HCT116 (cell line): ENCODE data around the gene RAP1A.

Experiments
- ELF1 ChIP-seq: IDR thresholded peaks from 2 replicates; pipeline ENCODE4 v1.6.1; 2012; ENCODE audit warnings: low read depth, borderline replicate concordance
- EZH2 ChIP-seq: fragments of 200-600 bp; sonication (generic); IDR thresholded peaks from 2 replicates; pipeline ENCODE4 v1.6.1; 2017; ENCODE audit warnings: antibody characterized with exemption, mixed run types
- EZH2phosphoT487 ChIP-seq: fragments of 200-600 bp; IDR thresholded peaks from 2 replicates; pipeline ENCODE4 v1.6.1; 2018; ENCODE audit warnings: antibody characterized with exemption, borderline replicate concordance
- POLR2A ChIP-seq: IDR thresholded peaks from 2 replicates; pipeline ENCODE4 v1.7.0; 2011; ENCODE audit warnings: borderline replicate concordance; ENCODE audit not compliant: insufficient read depth, insufficient read length; ENCODE audit errors: extremely low read depth
- POLR2AphosphoS5 ChIP-seq: IDR thresholded peaks from 2 replicates; pipeline ENCODE4 v1.6.1; 2011; ENCODE audit warnings: mild to moderate bottlenecking, low read depth, low read length, moderate library complexity
- RAD21 ChIP-seq: IDR thresholded peaks from 2 replicates; pipeline ENCODE4 v1.6.1; 2012; ENCODE audit warnings: low read depth, mild to moderate bottlenecking
- SIN3A ChIP-seq: IDR thresholded peaks from 2 replicates; pipeline ENCODE4 v1.6.1; 2012; ENCODE audit warnings: low read depth
- SP1 ChIP-seq: IDR thresholded peaks from 2 replicates; pipeline ENCODE4 v1.6.1; 2012; ENCODE audit warnings: low read depth
- TF ChIP-seq, protein P1 (sequence below), 3 experiments: fragments of 200-600 bp in 1 of 3; sonication (generic) in 1 of 3; IDR thresholded peaks in 2 of 3; conservative IDR thresholded peaks in 1 of 3; 2 replicates each; pipeline ENCODE4 v1.5.1; 2012 to 2017; ENCODE audit warnings: low read depth in 2 of 3, low read length in 2 of 3, antibody characterized with exemption in 1 of 3, borderline replicate concordance in 1 of 3, control low read depth in 1 of 3, mild to moderate bottlenecking in 1 of 3, mixed read lengths in 1 of 3, mixed run types in 1 of 3, moderate library complexity in 1 of 3; ENCODE audit not compliant: insufficient read depth in 1 of 3
- TF ChIP-seq, protein P2 (sequence below): IDR thresholded peaks from 2 replicates; pipeline ENCODE4 v1.6.1; 2011; ENCODE audit warnings: mild to moderate bottlenecking, low read length, moderate library complexity; ENCODE audit not compliant: insufficient replicate concordance; ENCODE audit errors: extremely low read depth
- TF ChIP-seq, protein P3 (sequence below): IDR thresholded peaks from 2 replicates; pipeline ENCODE4 v1.6.1; 2012; ENCODE audit warnings: low read depth
- TF ChIP-seq, protein P4 (sequence below): IDR thresholded peaks from 2 replicates; pipeline ENCODE4 v1.6.1; 2012
- TF ChIP-seq, protein P5 (sequence below): IDR thresholded peaks from 2 replicates; pipeline ENCODE4 v1.6.1; 2012

DNA sequence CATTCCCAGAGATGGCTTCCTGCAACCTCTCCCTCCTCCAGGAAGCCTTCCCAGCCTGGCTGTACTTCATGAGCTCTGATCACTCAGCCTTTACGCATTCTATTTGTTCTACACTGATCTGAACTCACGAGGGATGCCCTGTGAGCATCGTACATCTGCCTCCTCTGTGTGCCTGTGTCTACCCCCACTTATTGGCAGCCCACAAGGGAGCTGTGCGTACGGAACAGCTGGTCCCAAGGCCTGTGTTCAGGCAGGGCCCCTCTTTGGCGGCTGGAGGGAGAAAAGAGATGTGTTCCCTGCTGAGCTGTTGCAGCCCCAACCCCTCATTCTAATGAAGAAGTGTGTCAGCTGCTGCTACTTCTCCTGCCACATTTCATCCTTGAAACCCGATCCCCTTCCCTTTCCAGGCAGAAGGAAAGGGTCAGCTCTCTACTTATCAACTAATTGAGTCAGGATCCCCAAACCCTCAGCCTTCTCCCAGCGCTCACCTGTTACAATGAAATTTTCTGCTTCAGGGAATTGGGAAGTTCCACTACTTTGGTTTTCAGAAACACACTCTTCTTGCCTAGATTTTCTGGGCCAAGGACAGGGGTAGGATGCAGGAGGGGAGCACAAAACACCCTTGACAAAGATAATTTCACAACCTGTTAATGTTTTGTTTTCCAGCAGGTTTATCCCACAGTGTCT lies 116.4 kb downstream of the RAP1A start:
- TF ChIP-seq, protein P1, sequence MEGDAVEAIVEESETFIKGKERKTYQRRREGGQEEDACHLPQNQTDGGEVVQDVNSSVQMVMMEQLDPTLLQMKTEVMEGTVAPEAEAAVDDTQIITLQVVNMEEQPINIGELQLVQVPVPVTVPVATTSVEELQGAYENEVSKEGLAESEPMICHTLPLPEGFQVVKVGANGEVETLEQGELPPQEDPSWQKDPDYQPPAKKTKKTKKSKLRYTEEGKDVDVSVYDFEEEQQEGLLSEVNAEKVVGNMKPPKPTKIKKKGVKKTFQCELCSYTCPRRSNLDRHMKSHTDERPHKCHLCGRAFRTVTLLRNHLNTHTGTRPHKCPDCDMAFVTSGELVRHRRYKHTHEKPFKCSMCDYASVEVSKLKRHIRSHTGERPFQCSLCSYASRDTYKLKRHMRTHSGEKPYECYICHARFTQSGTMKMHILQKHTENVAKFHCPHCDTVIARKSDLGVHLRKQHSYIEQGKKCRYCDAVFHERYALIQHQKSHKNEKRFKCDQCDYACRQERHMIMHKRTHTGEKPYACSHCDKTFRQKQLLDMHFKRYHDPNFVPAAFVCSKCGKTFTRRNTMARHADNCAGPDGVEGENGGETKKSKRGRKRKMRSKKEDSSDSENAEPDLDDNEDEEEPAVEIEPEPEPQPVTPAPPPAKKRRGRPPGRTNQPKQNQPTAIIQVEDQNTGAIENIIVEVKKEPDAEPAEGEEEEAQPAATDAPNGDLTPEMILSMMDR (IDR thresholded peaks at IDR 0.05 in 2 of 3, conservative IDR thresholded peaks at IDR 0.05 in 1 of 3; ENCODE audit: borderline replicate concordance in 1 of 3, insufficient read depth in 1 of 3, low read depth in 2 of 3, low read length in 2 of 3) = no peak
- TF ChIP-seq, protein P2, sequence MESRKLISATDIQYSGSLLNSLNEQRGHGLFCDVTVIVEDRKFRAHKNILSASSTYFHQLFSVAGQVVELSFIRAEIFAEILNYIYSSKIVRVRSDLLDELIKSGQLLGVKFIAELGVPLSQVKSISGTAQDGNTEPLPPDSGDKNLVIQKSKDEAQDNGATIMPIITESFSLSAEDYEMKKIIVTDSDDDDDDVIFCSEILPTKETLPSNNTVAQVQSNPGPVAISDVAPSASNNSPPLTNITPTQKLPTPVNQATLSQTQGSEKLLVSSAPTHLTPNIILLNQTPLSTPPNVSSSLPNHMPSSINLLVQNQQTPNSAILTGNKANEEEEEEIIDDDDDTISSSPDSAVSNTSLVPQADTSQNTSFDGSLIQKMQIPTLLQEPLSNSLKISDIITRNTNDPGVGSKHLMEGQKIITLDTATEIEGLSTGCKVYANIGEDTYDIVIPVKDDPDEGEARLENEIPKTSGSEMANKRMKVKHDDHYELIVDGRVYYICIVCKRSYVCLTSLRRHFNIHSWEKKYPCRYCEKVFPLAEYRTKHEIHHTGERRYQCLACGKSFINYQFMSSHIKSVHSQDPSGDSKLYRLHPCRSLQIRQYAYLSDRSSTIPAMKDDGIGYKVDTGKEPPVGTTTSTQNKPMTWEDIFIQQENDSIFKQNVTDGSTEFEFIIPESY = no peak
- no peak for TF ChIP-seq SP1
- no peak for TF ChIP-seq EZH2
- TF ChIP-seq POLR2A = no peak
- TF ChIP-seq, protein P3, sequence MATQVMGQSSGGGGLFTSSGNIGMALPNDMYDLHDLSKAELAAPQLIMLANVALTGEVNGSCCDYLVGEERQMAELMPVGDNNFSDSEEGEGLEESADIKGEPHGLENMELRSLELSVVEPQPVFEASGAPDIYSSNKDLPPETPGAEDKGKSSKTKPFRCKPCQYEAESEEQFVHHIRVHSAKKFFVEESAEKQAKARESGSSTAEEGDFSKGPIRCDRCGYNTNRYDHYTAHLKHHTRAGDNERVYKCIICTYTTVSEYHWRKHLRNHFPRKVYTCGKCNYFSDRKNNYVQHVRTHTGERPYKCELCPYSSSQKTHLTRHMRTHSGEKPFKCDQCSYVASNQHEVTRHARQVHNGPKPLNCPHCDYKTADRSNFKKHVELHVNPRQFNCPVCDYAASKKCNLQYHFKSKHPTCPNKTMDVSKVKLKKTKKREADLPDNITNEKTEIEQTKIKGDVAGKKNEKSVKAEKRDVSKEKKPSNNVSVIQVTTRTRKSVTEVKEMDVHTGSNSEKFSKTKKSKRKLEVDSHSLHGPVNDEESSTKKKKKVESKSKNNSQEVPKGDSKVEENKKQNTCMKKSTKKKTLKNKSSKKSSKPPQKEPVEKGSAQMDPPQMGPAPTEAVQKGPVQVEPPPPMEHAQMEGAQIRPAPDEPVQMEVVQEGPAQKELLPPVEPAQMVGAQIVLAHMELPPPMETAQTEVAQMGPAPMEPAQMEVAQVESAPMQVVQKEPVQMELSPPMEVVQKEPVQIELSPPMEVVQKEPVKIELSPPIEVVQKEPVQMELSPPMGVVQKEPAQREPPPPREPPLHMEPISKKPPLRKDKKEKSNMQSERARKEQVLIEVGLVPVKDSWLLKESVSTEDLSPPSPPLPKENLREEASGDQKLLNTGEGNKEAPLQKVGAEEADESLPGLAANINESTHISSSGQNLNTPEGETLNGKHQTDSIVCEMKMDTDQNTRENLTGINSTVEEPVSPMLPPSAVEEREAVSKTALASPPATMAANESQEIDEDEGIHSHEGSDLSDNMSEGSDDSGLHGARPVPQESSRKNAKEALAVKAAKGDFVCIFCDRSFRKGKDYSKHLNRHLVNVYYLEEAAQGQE = no peak
- TF ChIP-seq, protein P4, sequence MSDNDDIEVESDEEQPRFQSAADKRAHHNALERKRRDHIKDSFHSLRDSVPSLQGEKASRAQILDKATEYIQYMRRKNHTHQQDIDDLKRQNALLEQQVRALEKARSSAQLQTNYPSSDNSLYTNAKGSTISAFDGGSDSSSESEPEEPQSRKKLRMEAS = no peak
- no peak for TF ChIP-seq POLR2AphosphoS5
- no peak for TF ChIP-seq RAD21
- no peak for TF ChIP-seq SIN3A
- TF ChIP-seq ELF1 = no peak
- TF ChIP-seq, protein P5, sequence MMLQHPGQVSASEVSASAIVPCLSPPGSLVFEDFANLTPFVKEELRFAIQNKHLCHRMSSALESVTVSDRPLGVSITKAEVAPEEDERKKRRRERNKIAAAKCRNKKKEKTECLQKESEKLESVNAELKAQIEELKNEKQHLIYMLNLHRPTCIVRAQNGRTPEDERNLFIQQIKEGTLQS = no peak
- no peak for TF ChIP-seq EZH2phosphoT487
